KMS-11 (cell line): ENCODE results near the gene NUTF2.
"Not testable (repeated sequence)": the region's sequence is repeated elsewhere in the genome, so short reads cannot be mapped to it uniquely, and the experiment has no call there.

ENCODE experiments used
- H2AFZ ChIP-seq: fragments of 200-600 bp; sonication (generic); 2 replicates; pipeline ENCODE4 v1.6.1; 2016; ENCODE audit warnings: antibody characterized with exemption, mixed run types, low read depth
- H3K27ac ChIP-seq: fragments of 200-600 bp; sonication (generic); 2 replicates; pipeline ENCODE4 v1.6.1; 2016; ENCODE audit warnings: mild to moderate bottlenecking, mixed run types
- H3K27me3 ChIP-seq: fragments of 200-600 bp; sonication (generic); 2 replicates; pipeline ENCODE4 v1.6.1; 2017; ENCODE audit warnings: mild to moderate bottlenecking, low read depth, mixed run types, moderate library complexity; ENCODE audit not compliant: insufficient read depth
- H3K36me3 ChIP-seq: fragments of 200-600 bp; sonication (generic); 2 replicates; pipeline ENCODE4 v1.6.1; 2017; ENCODE audit warnings: mild to moderate bottlenecking, mixed run types; ENCODE audit not compliant: insufficient read depth
- H3K4me1 ChIP-seq: fragments of 200-600 bp; sonication (generic); 2 replicates; pipeline ENCODE4 v1.6.1; 2016; ENCODE audit warnings: mild to moderate bottlenecking, low read depth, mixed run types; ENCODE audit not compliant: poor library complexity, severe bottlenecking
- H3K4me2 ChIP-seq: fragments of 200-600 bp; sonication (generic); 2 replicates; pipeline ENCODE4 v1.7.0; 2016; ENCODE audit warnings: mild to moderate bottlenecking, mixed run types
- H3K4me3 ChIP-seq: fragments of 200-600 bp; sonication (generic); IDR thresholded peaks from 2 replicates; pipeline ENCODE4 v1.6.1; 2017; ENCODE audit warnings: low read depth, low read length, mixed read lengths; ENCODE audit not compliant: insufficient read depth
- H3K79me2 ChIP-seq: fragments of 200-600 bp; sonication (generic); 2 replicates; pipeline ENCODE4 v1.6.1; 2016; ENCODE audit warnings: low read depth, mixed run types; ENCODE audit not compliant: insufficient read depth
- H3K9ac ChIP-seq: fragments of 200-600 bp; sonication (generic); 2 replicates; pipeline ENCODE4 v1.6.1; 2016; ENCODE audit warnings: mild to moderate bottlenecking, mixed run types
- H4K20me1 ChIP-seq: fragments of 200-600 bp; sonication (generic); 2 replicates; pipeline ENCODE4 v1.6.1; 2016; ENCODE audit warnings: mild to moderate bottlenecking, mixed run types; ENCODE audit not compliant: insufficient read depth
- CTCF ChIP-seq: fragments of 200-600 bp; sonication (generic); conservative IDR thresholded peaks from 2 replicates; pipeline ENCODE4 v1.6.1; 2017; ENCODE audit warnings: low read depth, mild to moderate bottlenecking, antibody characterized with exemption, low read length, moderate library complexity, mixed read lengths

Gene NUTF2

DNA sequence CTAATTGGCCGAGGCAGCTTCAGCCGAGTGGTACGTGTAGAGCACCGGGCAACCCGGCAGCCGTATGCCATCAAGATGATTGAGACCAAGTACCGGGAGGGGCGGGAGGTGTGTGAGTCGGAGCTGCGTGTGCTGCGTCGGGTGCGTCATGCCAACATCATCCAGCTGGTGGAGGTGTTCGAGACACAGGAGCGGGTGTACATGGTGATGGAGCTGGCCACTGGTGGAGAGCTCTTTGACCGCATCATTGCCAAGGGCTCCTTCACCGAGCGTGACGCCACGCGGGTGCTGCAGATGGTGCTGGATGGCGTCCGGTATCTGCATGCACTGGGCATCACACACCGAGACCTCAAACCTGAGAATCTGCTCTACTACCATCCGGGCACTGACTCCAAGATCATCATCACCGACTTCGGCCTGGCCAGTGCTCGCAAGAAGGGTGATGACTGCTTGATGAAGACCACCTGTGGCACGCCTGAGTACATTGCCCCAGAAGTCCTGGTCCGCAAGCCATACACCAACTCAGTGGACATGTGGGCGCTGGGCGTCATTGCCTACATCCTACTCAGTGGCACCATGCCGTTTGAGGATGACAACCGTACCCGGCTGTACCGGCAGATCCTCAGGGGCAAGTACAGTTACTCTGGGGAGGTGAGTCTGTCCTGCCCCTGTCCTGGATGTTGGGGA lies 62.5 kb downstream of the NUTF2 start:
- Histone ChIP-seq H3K4me1 (peaks cover 12% of the 10 kb centered on the region), H3K27ac (peak overlapping the region; percentile 27; the same call in 1 of the 2 replicates)
- TF ChIP-seq CTCF, result no peak

GRCh38 chr16:67910158-67910557 lies 63.4 kb downstream of the NUTF2 start:
- H3K36me3 ChIP-seq, result no peaks in the 10 kb centered on the region
- no peaks in the 10 kb centered on the region for H4K20me1 ChIP-seq
- no peak overlapping the region for H3K9ac ChIP-seq
- peak overlapping the region; percentile 27; the same call in 1 of the 2 replicates for H3K27ac ChIP-seq
- no peak overlapping the region for H2AFZ ChIP-seq
- 0 out of 2 replicates have a peak, but pooled peaks cover 6% of the 10 kb centered on the region for H3K79me2 ChIP-seq
- no peaks in the 10 kb centered on the region for H3K27me3 ChIP-seq
- peak overlapping the region; percentile 3; the same call in 1 of the 2 replicates for H3K4me2 ChIP-seq
- no peak for TF ChIP-seq CTCF
- no peak overlapping the region for H3K4me3 ChIP-seq
- peaks cover 12% of the 10 kb centered on the region for H3K4me1 ChIP-seq

More for the DNA sequence above, 62.5 kb downstream of the NUTF2 start:
- Histone ChIP-seq H3K4me2 (no peak overlapping the region; the same call in 1 of the 2 replicates), H3K9ac (no peak overlapping the region), H3K79me2 (no peaks in the 10 kb centered on the region), H3K4me3 (no peak overlapping the region), H2AFZ (no peak overlapping the region), H4K20me1 (no peaks in the 10 kb centered on the region), H3K27me3 (no peaks in the 10 kb centered on the region), H3K36me3 (no peaks in the 10 kb centered on the region)

- no peaks in the 10 kb centered on the region for H3K36me3 ChIP-seq
- TF ChIP-seq CTCF, result no peak
- no peak overlapping the region for H3K27ac ChIP-seq
- H3K9ac ChIP-seq, result no peak overlapping the region
- no peak overlapping the region for H3K4me2 ChIP-seq
- 0 out of 2 replicates have a peak, but pooled peaks cover 6% of the 10 kb centered on the region for H3K79me2 ChIP-seq
- no peak overlapping the region for H3K4me3 ChIP-seq
- peaks cover 6% of the 10 kb centered on the region for H3K4me1 ChIP-seq
- no peak overlapping the region for H2AFZ ChIP-seq
- no peaks in the 10 kb centered on the region for H4K20me1 ChIP-seq
- H3K27me3 ChIP-seq, result no peaks in the 10 kb centered on the region
Observed at GRCh38 chr16:67914758-67915495, 68.2 kb downstream of the NUTF2 start.

GRCh38 chr16:67915496-67915769 lies 68.7 kb downstream of the NUTF2 start:
- H3K27me3 ChIP-seq, H4K20me1 ChIP-seq, H3K27ac ChIP-seq, H3K4me3 ChIP-seq, H3K79me2 ChIP-seq, H3K4me1 ChIP-seq, H2AFZ ChIP-seq, H3K9ac ChIP-seq, H3K4me2 ChIP-seq, H3K36me3 ChIP-seq: not testable (repeated sequence)
